BE2C (cell line): ENCODE results near the gene TBXT. TPM values are rescaled to one million over a fixed set of nuclear protein-coding genes. Genes with fewer than 3 reads are reported as not detected.
A peak's percentile ranks its signal among the peaks of the same experiment; 100 is the strongest.

Experiments used
- DNase-seq: peaks from one replicate; pipeline ENCODE4 v3.0.0-alpha.2; 2020
- H3K27me3 ChIP-seq: fragments of 250-450 bp; sonication (Bioruptor Pico); 2 replicates; pipeline ENCODE4 v1.5.1; 2020; ENCODE audit warnings: mild to moderate bottlenecking
- H3K36me3 ChIP-seq: fragments of 250-450 bp; sonication (Bioruptor Pico); 2 replicates; pipeline ENCODE4 v1.5.1; 2020; ENCODE audit warnings: mild to moderate bottlenecking
- H3K4me1 ChIP-seq: fragments of 250-450 bp; sonication (Bioruptor Pico); 2 replicates; pipeline ENCODE4 v1.5.1; 2020
- H3K4me3 ChIP-seq: 2 replicates; pipeline ENCODE4 v1.5.1; 2011; ENCODE audit warnings: low read depth, low read length
- H3K9me3 ChIP-seq: fragments of 250-450 bp; sonication (Bioruptor Pico); 2 replicates; pipeline ENCODE4 v1.5.1; 2020
- polyA plus RNA-seq: library from polyadenylated mRNA; unstranded; fragments of >200 nt; gene quantifications from one replicate; pipeline ENCODE4 v1.2.1, GENCODE V29; 2012; ENCODE audit warnings: low read depth, missing spikeins; ENCODE audit not compliant: insufficient read length, insufficient read depth
- TF ChIP-seq, protein P1 (sequence below): IDR thresholded peaks from 2 replicates; pipeline ENCODE4 v1.5.1; 2012; ENCODE audit warnings: mild to moderate bottlenecking, low read depth, low read length

Gene TBXT, protein sequence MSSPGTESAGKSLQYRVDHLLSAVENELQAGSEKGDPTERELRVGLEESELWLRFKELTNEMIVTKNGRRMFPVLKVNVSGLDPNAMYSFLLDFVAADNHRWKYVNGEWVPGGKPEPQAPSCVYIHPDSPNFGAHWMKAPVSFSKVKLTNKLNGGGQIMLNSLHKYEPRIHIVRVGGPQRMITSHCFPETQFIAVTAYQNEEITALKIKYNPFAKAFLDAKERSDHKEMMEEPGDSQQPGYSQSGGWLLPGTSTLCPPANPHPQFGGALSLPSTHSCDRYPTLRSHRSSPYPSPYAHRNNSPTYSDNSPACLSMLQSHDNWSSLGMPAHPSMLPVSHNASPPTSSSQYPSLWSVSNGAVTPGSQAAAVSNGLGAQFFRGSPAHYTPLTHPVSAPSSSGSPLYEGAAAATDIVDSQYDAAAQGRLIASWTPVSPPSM
- 0.60 TPM for polyA plus RNA-seq

DNA sequence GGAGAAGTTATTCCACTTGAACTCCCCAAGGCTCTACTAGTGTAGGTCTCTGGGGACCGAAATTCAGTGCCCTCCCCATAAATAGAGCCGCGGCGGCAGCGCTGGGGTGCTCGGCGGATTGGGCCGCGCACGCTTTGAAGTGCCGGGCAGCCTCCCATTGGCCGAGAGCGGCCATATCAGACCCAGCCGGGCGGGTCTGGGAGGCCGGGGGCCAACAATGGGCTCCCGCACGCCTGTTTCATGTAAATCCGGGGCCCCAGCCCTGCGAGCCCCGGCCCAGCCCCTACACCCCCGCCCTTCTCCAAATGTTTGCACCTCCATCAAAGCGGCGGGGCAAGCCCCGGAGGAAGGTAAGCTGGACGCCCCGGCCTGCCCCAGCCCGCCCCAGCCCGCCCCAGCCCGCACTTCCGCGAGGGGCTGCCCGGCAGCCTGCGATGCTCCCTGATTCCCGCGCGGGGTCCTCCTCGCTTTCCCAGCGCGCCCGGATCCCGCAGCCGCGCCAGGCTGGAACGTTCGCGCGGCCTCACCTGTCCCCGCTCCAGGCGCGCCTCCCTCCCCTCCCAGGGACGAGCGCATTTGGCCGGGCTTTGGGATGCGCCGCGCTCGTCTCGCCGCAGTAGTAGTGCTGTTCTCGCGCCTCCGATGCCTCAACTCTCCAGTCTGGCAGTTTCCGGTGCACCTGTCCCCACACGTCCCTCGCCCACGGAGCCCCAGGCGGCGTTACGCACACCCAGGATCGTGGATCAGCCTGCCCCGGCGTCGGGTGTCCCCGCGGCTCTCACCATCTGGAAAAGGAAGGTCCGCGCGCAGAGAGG lies at the start of gene TBXT:
TSS of gene TBXT (minus strand) at position 51 of the 815 bp plus-strand sequence. CDS start 260 bp downstream, outside the sequence.
- peak; percentile 38 for DNase-seq
- H3K27me3 ChIP-seq, result peaks cover 36% of the 10 kb centered on the region
- no peaks in the 10 kb centered on the region for H3K36me3 ChIP-seq
- peak within 1 kb of the TSS; percentile 58 for H3K4me3 ChIP-seq
- peaks cover 2% of the 10 kb centered on the region; the same call in 1 of the 2 replicates for H3K4me1 ChIP-seq
- H3K9me3 ChIP-seq, result no peaks in the 10 kb centered on the region
- TF ChIP-seq, protein P1, sequence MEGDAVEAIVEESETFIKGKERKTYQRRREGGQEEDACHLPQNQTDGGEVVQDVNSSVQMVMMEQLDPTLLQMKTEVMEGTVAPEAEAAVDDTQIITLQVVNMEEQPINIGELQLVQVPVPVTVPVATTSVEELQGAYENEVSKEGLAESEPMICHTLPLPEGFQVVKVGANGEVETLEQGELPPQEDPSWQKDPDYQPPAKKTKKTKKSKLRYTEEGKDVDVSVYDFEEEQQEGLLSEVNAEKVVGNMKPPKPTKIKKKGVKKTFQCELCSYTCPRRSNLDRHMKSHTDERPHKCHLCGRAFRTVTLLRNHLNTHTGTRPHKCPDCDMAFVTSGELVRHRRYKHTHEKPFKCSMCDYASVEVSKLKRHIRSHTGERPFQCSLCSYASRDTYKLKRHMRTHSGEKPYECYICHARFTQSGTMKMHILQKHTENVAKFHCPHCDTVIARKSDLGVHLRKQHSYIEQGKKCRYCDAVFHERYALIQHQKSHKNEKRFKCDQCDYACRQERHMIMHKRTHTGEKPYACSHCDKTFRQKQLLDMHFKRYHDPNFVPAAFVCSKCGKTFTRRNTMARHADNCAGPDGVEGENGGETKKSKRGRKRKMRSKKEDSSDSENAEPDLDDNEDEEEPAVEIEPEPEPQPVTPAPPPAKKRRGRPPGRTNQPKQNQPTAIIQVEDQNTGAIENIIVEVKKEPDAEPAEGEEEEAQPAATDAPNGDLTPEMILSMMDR, result no peak

DNA sequence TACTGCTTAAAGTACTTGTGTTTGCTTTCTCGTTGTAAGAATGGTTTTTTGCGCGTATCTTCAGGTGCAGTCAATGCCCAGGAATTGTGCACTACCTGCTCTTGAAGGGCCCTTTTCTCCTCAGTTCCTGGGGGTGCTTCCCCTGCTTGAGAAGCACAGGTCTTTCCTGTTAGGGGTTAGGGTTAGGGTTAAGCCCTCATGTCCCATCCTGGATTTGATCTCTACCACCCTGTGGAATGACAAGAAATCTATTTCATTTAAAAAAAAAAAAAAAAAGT lies 39.6 kb upstream of the TBXT start:
- TF ChIP-seq, protein P1, result no peak
- peak overlapping the region; percentile 34; the same call in 1 of the 2 replicates for H3K4me3 ChIP-seq
- no peak for DNase-seq
- H3K27me3 ChIP-seq, result no peaks in the 10 kb centered on the region
- no peaks in the 10 kb centered on the region for H3K9me3 ChIP-seq
- H3K36me3 ChIP-seq, result no peaks in the 10 kb centered on the region
- H3K4me1 ChIP-seq, result peaks cover 5% of the 10 kb centered on the region

DNA sequence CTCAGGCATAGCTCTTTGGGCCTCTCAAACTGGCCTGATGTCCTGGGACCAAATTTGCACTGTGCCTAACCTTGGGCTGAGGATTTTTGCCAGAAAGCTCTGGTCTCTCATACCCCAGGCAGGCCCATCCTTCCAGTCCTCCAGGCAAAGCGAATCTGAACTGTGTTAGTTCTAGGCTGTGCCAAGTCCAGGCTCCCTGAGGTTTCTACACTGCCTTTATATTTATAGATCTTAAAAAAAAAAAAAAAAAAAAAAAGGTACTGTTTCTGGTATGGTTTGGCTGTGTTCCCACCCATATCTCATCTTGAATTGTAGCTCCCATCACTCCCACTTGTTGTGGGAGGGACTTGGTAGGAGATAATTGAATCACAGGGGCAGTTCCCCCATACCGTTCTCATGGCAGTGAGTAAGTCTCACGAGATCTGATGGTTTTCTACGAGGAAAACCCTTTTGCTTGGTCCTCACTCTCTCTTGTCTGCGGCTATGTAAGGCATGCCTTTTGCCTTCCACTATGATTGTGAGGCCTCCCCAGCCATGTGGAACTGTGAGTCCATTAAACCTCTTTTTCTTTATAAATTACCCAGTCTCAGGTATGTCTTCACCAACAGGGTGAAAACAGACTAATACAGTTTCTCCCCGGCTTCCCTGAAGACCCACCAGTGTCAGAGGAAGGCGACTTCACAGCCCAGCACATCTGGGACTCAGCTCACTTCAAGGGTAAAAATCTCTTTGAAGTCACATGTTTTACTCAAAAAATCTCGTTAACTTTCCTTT lies 39.0 kb upstream of the TBXT start:
- H3K27me3 ChIP-seq, result no peaks in the 10 kb centered on the region
- H3K4me1 ChIP-seq, result peaks cover 5% of the 10 kb centered on the region
- TF ChIP-seq, protein P1, result no peak
- H3K36me3 ChIP-seq, result no peaks in the 10 kb centered on the region
- H3K9me3 ChIP-seq, result no peaks in the 10 kb centered on the region
- peak; percentile 66 for DNase-seq
- peak overlapping the region; percentile 34 for H3K4me3 ChIP-seq

DNA sequence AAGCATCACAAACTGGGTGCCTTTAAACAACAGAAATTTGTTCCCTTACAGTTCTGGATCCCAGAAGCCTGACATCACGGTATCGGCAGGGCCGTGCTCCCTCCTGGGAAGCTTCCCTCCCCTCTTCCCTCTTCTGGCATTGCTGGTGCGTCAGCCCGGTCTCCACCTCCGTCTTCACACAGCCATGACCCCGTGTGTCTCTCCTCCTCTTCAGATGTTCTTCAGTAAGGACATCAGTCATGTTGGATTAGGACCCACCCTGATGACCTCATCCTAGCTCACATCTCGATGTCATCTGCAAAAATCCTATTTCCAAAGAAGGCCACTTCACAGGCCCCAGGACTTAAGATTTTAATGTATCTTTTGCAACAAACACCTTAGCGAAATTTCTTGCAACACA lies 38.4 kb upstream of the TBXT start:
- H3K4me3 ChIP-seq, result no peak overlapping the region
- H3K4me1 ChIP-seq, result peaks cover 5% of the 10 kb centered on the region
- H3K27me3 ChIP-seq, result no peaks in the 10 kb centered on the region
- no peak for DNase-seq
- TF ChIP-seq, protein P1, result no peak
- no peaks in the 10 kb centered on the region for H3K36me3 ChIP-seq
- no peaks in the 10 kb centered on the region for H3K9me3 ChIP-seq

DNA sequence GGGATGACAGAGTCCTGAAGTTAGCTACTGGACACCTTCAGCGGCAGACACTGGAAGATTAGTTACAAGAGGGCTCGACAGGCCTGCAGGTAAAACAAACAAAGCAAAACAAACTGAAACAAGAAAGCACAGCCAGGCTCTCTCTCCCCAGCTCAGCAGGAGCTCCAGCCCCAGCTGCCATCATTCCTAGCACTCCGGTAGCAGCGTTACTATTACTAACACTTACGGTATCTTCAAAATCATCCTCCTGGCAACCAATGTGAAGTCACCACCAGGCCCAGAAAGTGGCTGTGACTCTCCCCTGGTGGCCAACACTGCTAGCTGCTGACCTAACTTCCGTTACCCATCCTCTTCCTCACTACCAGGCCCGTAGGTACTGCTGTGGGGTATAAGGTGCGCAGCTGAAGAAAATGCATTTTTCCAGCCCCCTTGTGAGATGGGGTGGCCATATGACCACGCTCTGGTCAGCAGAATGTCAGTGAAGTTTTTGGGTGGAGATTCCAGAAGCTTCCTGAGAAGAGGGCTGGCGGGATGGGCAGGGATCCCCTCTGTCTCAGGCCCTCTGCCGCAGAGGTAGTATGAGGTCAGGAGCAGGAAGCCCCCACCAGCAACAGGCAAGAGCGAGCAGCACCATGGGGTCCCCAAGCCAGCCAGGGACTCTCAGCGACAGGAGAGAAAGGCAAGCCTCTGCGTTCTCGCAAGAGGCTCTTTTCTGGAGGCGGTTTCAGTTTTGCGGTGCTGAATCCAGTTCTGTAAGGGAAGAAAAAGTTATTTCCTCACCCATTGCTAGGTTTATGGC lies 37.4 kb upstream of the TBXT start:
- DNase-seq, result no peak
- TF ChIP-seq, protein P1, result 0 out of 2 replicates have a peak, but pooled peaks have one; percentile 10
- no peaks in the 10 kb centered on the region for H3K27me3 ChIP-seq

More for the DNA sequence above, 37.4 kb upstream of the TBXT start:
- H3K9me3 ChIP-seq, result no peaks in the 10 kb centered on the region
- H3K4me3 ChIP-seq, result no peak overlapping the region
- H3K36me3 ChIP-seq, result no peaks in the 10 kb centered on the region
- peaks cover 5% of the 10 kb centered on the region for H3K4me1 ChIP-seq
